ENCODE data around the gene ZNF385B.
"Not testable (repeated sequence)": the region's sequence is repeated elsewhere in the genome, so short reads cannot be mapped to it uniquely, and the experiment has no call there.

Gene ZNF385B

GRCh38 chr2:179631769-179632385 lies 229.5 kb downstream of the ZNF385B start:
- H3K36me3 ChIP-seq (ENCODE audit: control insufficient read depth in 5 of 5, insufficient read depth in 5 of 5, low read length in 5 of 5); H3K27me3 ChIP-seq (ENCODE audit: control insufficient read depth in 5 of 5, insufficient read depth in 4 of 5, low read length in 5 of 5); H3K4me1 ChIP-seq (ENCODE audit: control insufficient read depth in 5 of 5, insufficient read depth in 5 of 5, low read length in 5 of 5); H3K9me3 ChIP-seq (ENCODE audit: control insufficient read depth in 5 of 5, low read length in 5 of 5); H3K4me3 ChIP-seq (ENCODE audit: low read depth in 1 of 5, low read length in 5 of 5); H3K9ac ChIP-seq (ENCODE audit: low read length in 5 of 5); H3K27ac ChIP-seq (ENCODE audit: low read depth, low read length): not testable (repeated sequence)

- not testable (repeated sequence) for H3K27me3 ChIP-seq (ENCODE audit: control insufficient read depth in 5 of 5, insufficient read depth in 4 of 5, low read length in 5 of 5); H3K9me3 ChIP-seq (ENCODE audit: control insufficient read depth in 5 of 5, low read length in 5 of 5); H3K9ac ChIP-seq (ENCODE audit: low read length in 5 of 5); H3K36me3 ChIP-seq (ENCODE audit: control insufficient read depth in 5 of 5, insufficient read depth in 5 of 5, low read length in 5 of 5); H3K4me1 ChIP-seq (ENCODE audit: control insufficient read depth in 5 of 5, insufficient read depth in 5 of 5, low read length in 5 of 5); H3K4me3 ChIP-seq (ENCODE audit: low read depth in 1 of 5, low read length in 5 of 5); H3K27ac ChIP-seq (ENCODE audit: low read depth, low read length)
Measured at GRCh38 chr2:179629776-179630175, 231.6 kb downstream of the ZNF385B start.

GRCh38 chr2:179626261-179626660 lies 235.2 kb downstream of the ZNF385B start:
- no peak overlapping the region for H3K9ac ChIP-seq (ENCODE audit: low read length in 5 of 5)
- no peak overlapping the region for H3K27ac ChIP-seq (ENCODE audit: low read depth, low read length)
- no peaks in the 10 kb centered on the region for H3K4me1 ChIP-seq (ENCODE audit: control insufficient read depth in 5 of 5, insufficient read depth in 5 of 5, low read length in 5 of 5)
- no peaks in the 10 kb centered on the region for H3K9me3 ChIP-seq (ENCODE audit: control insufficient read depth in 5 of 5, low read length in 5 of 5)
- H3K27me3 ChIP-seq (ENCODE audit: control insufficient read depth in 5 of 5, insufficient read depth in 4 of 5, low read length in 5 of 5) = no peaks in the 10 kb centered on the region
- H3K4me3 ChIP-seq (ENCODE audit: low read depth in 1 of 5, low read length in 5 of 5) = no peak overlapping the region
- H3K36me3 ChIP-seq (ENCODE audit: control insufficient read depth in 5 of 5, insufficient read depth in 5 of 5, low read length in 5 of 5) = no peaks in the 10 kb centered on the region

GRCh38 chr2:179622635-179623300 lies 238.6 kb downstream of the ZNF385B start:
- Histone ChIP-seq H3K4me1 (ENCODE audit: control insufficient read depth in 5 of 5, insufficient read depth in 5 of 5, low read length in 5 of 5) (no peaks in the 10 kb centered on the region), H3K9me3 (ENCODE audit: control insufficient read depth in 5 of 5, low read length in 5 of 5) (no peaks in the 10 kb centered on the region), H3K4me3 (ENCODE audit: low read depth in 1 of 5, low read length in 5 of 5) (no peak overlapping the region), H3K36me3 (ENCODE audit: control insufficient read depth in 5 of 5, insufficient read depth in 5 of 5, low read length in 5 of 5) (no peaks in the 10 kb centered on the region), H3K9ac (ENCODE audit: low read length in 5 of 5) (no peak overlapping the region), H3K27ac (ENCODE audit: low read depth, low read length) (no peak overlapping the region), H3K27me3 (ENCODE audit: control insufficient read depth in 5 of 5, insufficient read depth in 4 of 5, low read length in 5 of 5) (no peaks in the 10 kb centered on the region)

- Histone ChIP-seq H3K4me3 (ENCODE audit: low read depth in 1 of 5, low read length in 5 of 5) (no peak overlapping the region), H3K27ac (ENCODE audit: low read depth, low read length) (no peak overlapping the region), H3K27me3 (ENCODE audit: control insufficient read depth in 5 of 5, insufficient read depth in 4 of 5, low read length in 5 of 5) (no peaks in the 10 kb centered on the region), H3K9me3 (ENCODE audit: control insufficient read depth in 5 of 5, low read length in 5 of 5) (no peaks in the 10 kb centered on the region), H3K9ac (ENCODE audit: low read length in 5 of 5) (no peak overlapping the region), H3K4me1 (ENCODE audit: control insufficient read depth in 5 of 5, insufficient read depth in 5 of 5, low read length in 5 of 5) (no peaks in the 10 kb centered on the region), H3K36me3 (ENCODE audit: control insufficient read depth in 5 of 5, insufficient read depth in 5 of 5, low read length in 5 of 5) (no peaks in the 10 kb centered on the region)
Measured at GRCh38 chr2:179622112-179622511, 239.3 kb downstream of the ZNF385B start.

- H3K27me3 ChIP-seq (ENCODE audit: control insufficient read depth in 5 of 5, insufficient read depth in 4 of 5, low read length in 5 of 5) = no peaks in the 10 kb centered on the region
- no peaks in the 10 kb centered on the region for H3K9me3 ChIP-seq (ENCODE audit: control insufficient read depth in 5 of 5, low read length in 5 of 5)
- H3K36me3 ChIP-seq (ENCODE audit: control insufficient read depth in 5 of 5, insufficient read depth in 5 of 5, low read length in 5 of 5) = no peaks in the 10 kb centered on the region
- no peak overlapping the region for H3K9ac ChIP-seq (ENCODE audit: low read length in 5 of 5)
- no peak overlapping the region for H3K27ac ChIP-seq (ENCODE audit: low read depth, low read length)
- no peaks in the 10 kb centered on the region for H3K4me1 ChIP-seq (ENCODE audit: control insufficient read depth in 5 of 5, insufficient read depth in 5 of 5, low read length in 5 of 5)
- H3K4me3 ChIP-seq (ENCODE audit: low read depth in 1 of 5, low read length in 5 of 5) = no peak overlapping the region
Measured at GRCh38 chr2:179619947-179620467, 241.4 kb downstream of the ZNF385B start.

GRCh38 chr2:179614121-179614520 lies 247.3 kb downstream of the ZNF385B start:
- Histone ChIP-seq H3K4me3 (ENCODE audit: low read depth in 1 of 5, low read length in 5 of 5) (no peak overlapping the region), H3K27ac (ENCODE audit: low read depth, low read length) (no peak overlapping the region), H3K9me3 (ENCODE audit: control insufficient read depth in 5 of 5, low read length in 5 of 5) (no peaks in the 10 kb centered on the region), H3K4me1 (ENCODE audit: control insufficient read depth in 5 of 5, insufficient read depth in 5 of 5, low read length in 5 of 5) (peaks cover 0 to 7% (median 0%) of the 10 kb centered on the region in 5 donors), H3K9ac (ENCODE audit: low read length in 5 of 5) (no peak overlapping the region), H3K27me3 (ENCODE audit: control insufficient read depth in 5 of 5, insufficient read depth in 4 of 5, low read length in 5 of 5) (no peaks in the 10 kb centered on the region), H3K36me3 (ENCODE audit: control insufficient read depth in 5 of 5, insufficient read depth in 5 of 5, low read length in 5 of 5) (no peaks in the 10 kb centered on the region)

GRCh38 chr2:179613701-179614100 lies 247.7 kb downstream of the ZNF385B start:
- no peak overlapping the region for H3K9ac ChIP-seq (ENCODE audit: low read length in 5 of 5)
- no peak overlapping the region for H3K4me3 ChIP-seq (ENCODE audit: low read depth in 1 of 5, low read length in 5 of 5)
- no peaks in the 10 kb centered on the region for H3K36me3 ChIP-seq (ENCODE audit: control insufficient read depth in 5 of 5, insufficient read depth in 5 of 5, low read length in 5 of 5)
- no peaks in the 10 kb centered on the region for H3K9me3 ChIP-seq (ENCODE audit: control insufficient read depth in 5 of 5, low read length in 5 of 5)
- H3K4me1 ChIP-seq (ENCODE audit: control insufficient read depth in 5 of 5, insufficient read depth in 5 of 5, low read length in 5 of 5) = peaks cover 0 to 7% (median 0%) of the 10 kb centered on the region in 5 donors
- H3K27ac ChIP-seq (ENCODE audit: low read depth, low read length) = no peak overlapping the region
- no peaks in the 10 kb centered on the region for H3K27me3 ChIP-seq (ENCODE audit: control insufficient read depth in 5 of 5, insufficient read depth in 4 of 5, low read length in 5 of 5)

GRCh38 chr2:179613299-179613651 lies 248.1 kb downstream of the ZNF385B start:
- Histone ChIP-seq H3K27ac (ENCODE audit: low read depth, low read length) (no peak overlapping the region), H3K4me3 (ENCODE audit: low read depth in 1 of 5, low read length in 5 of 5) (no peak overlapping the region), H3K36me3 (ENCODE audit: control insufficient read depth in 5 of 5, insufficient read depth in 5 of 5, low read length in 5 of 5) (no peaks in the 10 kb centered on the region), H3K27me3 (ENCODE audit: control insufficient read depth in 5 of 5, insufficient read depth in 4 of 5, low read length in 5 of 5) (no peaks in the 10 kb centered on the region), H3K9ac (ENCODE audit: low read length in 5 of 5) (no peak overlapping the region), H3K4me1 (ENCODE audit: control insufficient read depth in 5 of 5, insufficient read depth in 5 of 5, low read length in 5 of 5) (peaks cover 0 to 7% (median 0%) of the 10 kb centered on the region in 5 donors), H3K9me3 (ENCODE audit: control insufficient read depth in 5 of 5, low read length in 5 of 5) (no peaks in the 10 kb centered on the region)

GRCh38 chr2:179612591-179613298 lies 248.7 kb downstream of the ZNF385B start:
- H3K4me1 ChIP-seq (ENCODE audit: control insufficient read depth in 5 of 5, insufficient read depth in 5 of 5, low read length in 5 of 5) = peaks cover 0 to 7% (median 0%) of the 10 kb centered on the region in 5 donors
- H3K27me3 ChIP-seq (ENCODE audit: control insufficient read depth in 5 of 5, insufficient read depth in 4 of 5, low read length in 5 of 5) = no peaks in the 10 kb centered on the region
- no peaks in the 10 kb centered on the region for H3K36me3 ChIP-seq (ENCODE audit: control insufficient read depth in 5 of 5, insufficient read depth in 5 of 5, low read length in 5 of 5)
- H3K27ac ChIP-seq (ENCODE audit: low read depth, low read length) = no peak overlapping the region
- no peak overlapping the region for H3K9ac ChIP-seq (ENCODE audit: low read length in 5 of 5)
- no peak overlapping the region for H3K4me3 ChIP-seq (ENCODE audit: low read depth in 1 of 5, low read length in 5 of 5)
- H3K9me3 ChIP-seq (ENCODE audit: control insufficient read depth in 5 of 5, low read length in 5 of 5) = no peaks in the 10 kb centered on the region

Data from subcutaneous abdominal adipose tissue (tissue), 5 donors.